Heart right ventricle (tissue), 16 donors: ENCODE results near the gene C2orf78. TPM values are rescaled to one million over a fixed set of nuclear protein-coding genes. Genes with fewer than 3 reads are reported as not detected.
"Not testable (repeated sequence)": the region's sequence is repeated elsewhere in the genome, so short reads cannot be mapped to it uniquely, and the experiment has no call there.

ENCODE experiments used
- ATAC-seq, 8 donors: fragments of 200-7000 bp; cut with Tn5 transposase; one replicate each; pipeline ENCODE4 v1.9.1; 2020; ENCODE audit warnings: mild to moderate bottlenecking in 8 of 8, moderate library complexity in 8 of 8, moderate number of reproducible peaks in 1 of 8
- DNase-seq, 2 donors: peaks; one replicate each; pipeline ENCODE4 v3.0.0-alpha.2; 2020
- H3K27ac ChIP-seq, 10 donors: fragments of 200-600 bp; sonication (generic) in 2 of 10; one replicate each; pipeline versions ENCODE4 v1.5.0 to v1.8.0; 2020 to 2022; ENCODE audit warnings: mild to moderate bottlenecking in 3 of 10
- H3K27me3 ChIP-seq, 7 donors: fragments of 200-600 bp; one replicate each; pipeline ENCODE4 v1.8.0; 2021 to 2022; ENCODE audit warnings: mild to moderate bottlenecking in 2 of 7
- H3K36me3 ChIP-seq, 9 donors: fragments of 200-600 bp; sonication (generic) in 1 of 9; one replicate each; pipeline versions ENCODE4 v1.5.0 to v1.8.0; 2020 to 2022; ENCODE audit warnings: mild to moderate bottlenecking in 2 of 9
- H3K4me1 ChIP-seq, 9 donors: fragments of 200-600 bp; sonication (generic) in 1 of 9; one replicate each; pipeline versions ENCODE4 v1.5.0 to v1.8.0; 2020 to 2022; ENCODE audit warnings: mild to moderate bottlenecking in 4 of 9
- H3K4me3 ChIP-seq, 10 donors: fragments of 200-600 bp; sonication (generic) in 2 of 10; one replicate each; pipeline versions ENCODE4 v1.5.0 to v1.8.0; 2020 to 2022; ENCODE audit warnings: mild to moderate bottlenecking in 7 of 10, moderate library complexity in 2 of 10
- H3K9me3 ChIP-seq, 11 donors: fragments of 200-600 bp in 10 of 11; sonication (generic) in 2 of 11; one replicate each; pipeline versions ENCODE4 v1.5.0 to v1.8.0; 2013 to 2022; ENCODE audit warnings: mild to moderate bottlenecking in 2 of 11, control low read depth in 1 of 11, moderate library complexity in 1 of 11
- WGBS, 2 donors: extraction: QIAGEN DNeasy Blood & Tissue Kit; methylation state at CpG; one replicate each; pipeline ENCODE4 v1.1.7; 2013; ENCODE audit warnings: inconsistent platforms in 1 of 2; 5-methylcytosine and 5-hydroxymethylcytosine counted together
- intact Hi-C, 10 donors: fragments of 100-400 bp; cut with DNase I; formaldehyde crosslinking; loops; one replicate each; pipeline versions ENCODE4 v1.11.1 to v1.14.2; 2022
- polyA plus RNA-seq, 2 donors: library from polyadenylated mRNA; stranded (reverse); fragments of 200-250 nt; gene quantifications; one replicate each; pipeline ENCODE4 v1.2.3, GENCODE V29; 2013
- total RNA-seq, 10 donors: library from RNA; stranded (reverse); fragmentation: NEBNext Ultra II Directional in 3 of 10; extraction: Animal tissue kit (Norgen Biotek cat#: 25700) in 3 of 10; gene quantifications; one replicate each; pipeline versions ENCODE4 v1.2.1 to v1.2.4, GENCODE V29; 2021 to 2023
- TF ChIP-seq, protein P1 (sequence below), 9 donors: fragments of 200-600 bp; sonication (generic) in 2 of 9; IDR thresholded peaks; one replicate each; pipeline versions ENCODE4 v1.5.0 to v1.8.0; 2021 to 2022; ENCODE audit warnings: antibody characterized with exemption in 9 of 9, mild to moderate bottlenecking in 5 of 9, moderate library complexity in 1 of 9
- donor health status: Arrhythmogenic right ventricular cardiomyopathy.
- donor health status: ischemic (EF 13 %, LVEDD 7.1; RV severe dilation, severe dysfunction).
- donor health status: healthy with polysubstance abuse.
- donor health status: DM: no; HTN: yes; CAD: no.
- donor health status: DM: no; HTN: no; CAD: no.
- donor health status: ischemic (EF 25% LVEDD 6.9; RV normal size, moderate dysfunction).
- donor health status: ischemic (EF 25% LVEDD 5.7; RV mildly dilated, moderate dysfunction).
- donor health status: healthy.
- donor health status: DM: yes; HTN: yes; CAD: no.
- donor health status: Ischemic cardiomyopathy.
- donor health status: ischemic (EF 35%, LVEDD 5.7; RV mildly dilated, moderate dysfunction).
- donor health status: nonischemic (EF 11% LVEDD 7.7; RV severe dilation, severe dysfunction).
- donor health status: DM: yes; HTN: yes; CAD: no.
- donor health status: PGD.
- donor health status: ischemic (EF 29% LVEDD 5.4; RV normal size, mild dysfunction).
- donor health status: nonischemic (EF 23%, LVEDD 6.1; RV moderate dilation, normal function).

Gene C2orf78
- total and polyA plus RNA-seq, 12 donors: not detected

DNA sequence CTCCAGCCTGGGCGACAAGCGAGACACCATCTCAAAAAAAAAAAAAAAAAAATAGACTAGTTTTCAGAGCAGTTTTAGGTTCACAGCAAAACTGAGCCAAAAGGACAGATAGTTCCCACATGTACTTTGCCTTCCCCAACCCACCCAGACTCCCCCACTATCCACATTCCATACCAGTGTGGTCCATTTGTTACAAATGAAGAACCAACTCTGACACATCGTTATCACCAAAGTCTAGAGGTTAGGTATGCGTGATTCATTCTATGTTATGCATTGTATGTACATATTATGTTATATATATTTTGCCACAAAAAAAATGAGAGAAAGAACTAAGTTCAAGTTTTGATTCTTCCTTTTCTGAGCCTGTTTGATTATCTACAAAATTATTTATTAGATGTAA is 7.6 kb upstream of the C2orf78 start:
- Histone ChIP-seq H3K27ac (no peak overlapping the region), H3K4me1 (peaks cover 4 to 31% (median 17%) of the 10 kb centered on the region in 9 donors), H3K4me3 (no peak overlapping the region), H3K36me3 (peaks cover 0 to 70% (median 33%) of the 10 kb centered on the region in 9 donors), H3K9me3 (no peaks in the 10 kb centered on the region), H3K27me3 (no peaks in the 10 kb centered on the region)
- ATAC-seq: no peak
- 90 to 96% methylated on average over 4 of the region's 4 CpGs for WGBS, 2 donors
- TF ChIP-seq, protein P1, sequence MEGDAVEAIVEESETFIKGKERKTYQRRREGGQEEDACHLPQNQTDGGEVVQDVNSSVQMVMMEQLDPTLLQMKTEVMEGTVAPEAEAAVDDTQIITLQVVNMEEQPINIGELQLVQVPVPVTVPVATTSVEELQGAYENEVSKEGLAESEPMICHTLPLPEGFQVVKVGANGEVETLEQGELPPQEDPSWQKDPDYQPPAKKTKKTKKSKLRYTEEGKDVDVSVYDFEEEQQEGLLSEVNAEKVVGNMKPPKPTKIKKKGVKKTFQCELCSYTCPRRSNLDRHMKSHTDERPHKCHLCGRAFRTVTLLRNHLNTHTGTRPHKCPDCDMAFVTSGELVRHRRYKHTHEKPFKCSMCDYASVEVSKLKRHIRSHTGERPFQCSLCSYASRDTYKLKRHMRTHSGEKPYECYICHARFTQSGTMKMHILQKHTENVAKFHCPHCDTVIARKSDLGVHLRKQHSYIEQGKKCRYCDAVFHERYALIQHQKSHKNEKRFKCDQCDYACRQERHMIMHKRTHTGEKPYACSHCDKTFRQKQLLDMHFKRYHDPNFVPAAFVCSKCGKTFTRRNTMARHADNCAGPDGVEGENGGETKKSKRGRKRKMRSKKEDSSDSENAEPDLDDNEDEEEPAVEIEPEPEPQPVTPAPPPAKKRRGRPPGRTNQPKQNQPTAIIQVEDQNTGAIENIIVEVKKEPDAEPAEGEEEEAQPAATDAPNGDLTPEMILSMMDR (IDR thresholded peaks at IDR 0.05): no peak
- DNase-seq: no peak
- intact Hi-C loops: loop anchor here in 2 of 10 donors (10.0 kb wide), 1 partner anchor 82 kb away; no protein-coding TSS in a partner anchor

DNA sequence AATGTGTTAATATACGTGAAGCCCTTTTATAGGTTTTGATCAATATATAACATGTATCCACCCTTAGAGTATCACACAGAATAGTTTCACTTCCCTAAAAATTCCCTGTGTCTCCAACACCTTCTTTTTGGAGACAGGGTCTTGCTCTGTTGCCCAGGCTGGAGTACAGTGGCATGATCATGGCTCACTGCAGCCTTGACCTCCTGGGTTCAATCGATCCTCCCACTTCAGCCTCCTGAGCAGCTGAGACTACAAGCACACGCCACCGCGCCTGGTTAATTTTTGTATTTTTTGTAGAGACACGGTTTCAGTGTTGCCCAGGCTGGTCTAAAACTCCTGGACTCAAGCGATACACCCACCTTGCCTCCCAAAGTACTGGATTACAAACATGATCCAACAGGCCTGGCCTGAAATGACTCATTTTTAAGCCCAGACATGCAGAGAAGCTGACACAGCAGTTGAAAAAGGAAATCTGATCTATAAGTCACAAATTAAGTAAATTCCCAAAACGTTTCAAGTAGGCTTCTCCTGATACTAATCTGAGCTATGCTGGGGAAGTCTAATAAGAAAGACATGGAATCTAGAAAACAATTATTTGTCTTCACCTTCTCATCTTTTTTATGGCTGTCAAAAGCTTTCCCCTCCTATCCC is 7.0 kb upstream of the C2orf78 start:
- Histone ChIP-seq H3K27me3 (no peaks in the 10 kb centered on the region), H3K4me1 (peaks cover 4 to 31% (median 17%) of the 10 kb centered on the region in 9 donors), H3K4me3 (no peak overlapping the region), H3K9me3 (no peaks in the 10 kb centered on the region), H3K27ac (no peak overlapping the region), H3K36me3 (peaks cover 0 to 64% (median 31%) of the 10 kb centered on the region in 9 donors)
- intact Hi-C loops: loop anchor here in 2 of 10 donors (10.0 kb wide), 1 partner anchor 82 kb away; no protein-coding TSS in a partner anchor
- 90 to 92% methylated on average over 8 of the region's 8 CpGs for WGBS, 2 donors
- TF ChIP-seq, protein P1 (IDR thresholded peaks at IDR 0.05): no peak
- no peak for DNase-seq
- ATAC-seq: no peak

DNA sequence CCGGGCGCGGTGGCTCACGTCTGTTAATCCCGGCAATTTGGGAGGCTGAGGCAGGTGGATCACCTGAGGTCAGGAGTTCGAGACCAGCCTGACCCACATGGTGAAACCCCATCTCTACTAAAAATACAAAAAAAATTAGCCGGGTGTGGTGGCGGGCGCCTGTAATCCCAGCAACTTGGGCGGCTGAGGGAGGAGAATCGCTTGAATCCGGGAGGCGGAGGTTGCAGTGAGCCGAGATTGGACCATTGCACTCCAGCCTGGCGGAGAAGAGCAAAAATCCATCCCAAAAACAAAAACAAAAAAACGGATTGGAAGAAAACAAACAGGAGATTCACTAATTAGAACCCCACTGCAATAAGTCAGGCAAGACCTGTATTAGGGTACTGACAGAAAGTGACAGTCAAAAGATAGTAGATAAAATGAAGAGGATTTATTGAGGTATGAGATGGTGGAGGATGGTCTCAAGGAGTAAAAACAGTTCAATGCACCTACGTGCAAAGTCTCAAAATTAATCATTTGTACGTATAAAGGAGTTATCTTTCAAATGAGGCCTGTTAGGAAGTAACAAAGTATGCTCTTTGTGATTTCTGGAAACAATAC is 5.0 kb upstream of the C2orf78 start:
- WGBS, 2 donors: 70 to 75% methylated on average over 18 of the region's 18 CpGs
- peak overlapping the region; percentile 56 to 97 (median 83) for H3K4me3 ChIP-seq
- DNase-seq, H3K27me3 ChIP-seq, H3K9me3 ChIP-seq, ATAC-seq: not testable (repeated sequence)
- intact Hi-C loops: loop anchor here in 2 of 10 donors (10.0 kb wide), 1 partner anchor 84 kb away; no protein-coding TSS in a partner anchor
- peaks cover 0 to 44% (median 16%) of the 10 kb centered on the region in 9 donors for H3K36me3 ChIP-seq
- peaks cover 4 to 31% (median 16%) of the 10 kb centered on the region in 9 donors for H3K4me1 ChIP-seq
- H3K27ac ChIP-seq: peak overlapping the region in 6 of 10 donors; percentile 92 to 97 (median 94)

DNA sequence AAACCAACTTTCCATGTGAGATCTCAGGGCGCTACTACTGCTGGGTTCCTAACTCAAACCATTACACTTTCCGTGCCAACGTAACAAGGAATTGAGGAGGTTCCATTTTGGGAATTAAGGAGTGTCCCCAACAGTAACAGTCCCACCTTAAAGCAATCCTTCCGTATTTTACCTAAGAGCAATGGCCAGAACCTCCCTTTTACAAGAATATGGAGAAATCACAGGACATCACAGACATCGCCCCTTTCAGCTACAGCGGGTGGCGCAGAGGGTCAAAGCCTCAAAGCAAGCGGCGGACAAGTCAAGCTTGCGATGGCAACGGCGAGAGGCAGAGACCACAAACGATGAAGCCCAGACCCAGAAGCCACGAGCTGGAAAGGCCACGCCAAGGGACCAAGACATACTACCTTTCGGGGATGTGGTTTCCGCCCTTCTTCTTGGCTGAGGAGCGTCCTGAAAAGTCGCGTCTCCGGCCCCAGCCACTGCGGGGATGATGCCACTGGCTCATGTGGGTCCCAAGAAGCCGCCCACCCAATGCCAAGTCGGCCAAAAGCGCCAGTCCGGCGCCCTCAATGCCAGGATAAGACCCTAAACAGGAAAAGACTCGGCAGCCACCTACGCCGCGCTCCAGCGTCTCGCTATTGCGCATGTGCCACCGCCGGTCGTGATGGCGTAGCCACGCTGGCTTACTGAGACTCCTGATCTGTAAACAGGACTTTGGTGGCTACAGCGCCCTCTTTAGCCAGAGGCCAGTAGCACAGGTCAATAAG is 4.3 kb upstream of the C2orf78 start, which contains the start of gene DUSP11:
Gene DUSP11 (minus strand): TSS at position 637 of the 770 bp plus-strand sequence. CDS start 129 bp downstream, at position 508.
- TF ChIP-seq, protein P1 (IDR thresholded peaks at IDR 0.05): peak; percentile 85 to 99 (median 91)
- peak within 1 kb of the TSS; percentile 56 to 97 (median 83) for H3K4me3 ChIP-seq
- H3K27ac ChIP-seq: peak within 1 kb of the TSS; percentile 68 to 97 (median 92)
- intact Hi-C loops: loop anchor here in 3 of 10 donors (1.0 to 10.0 kb wide), 2 partner anchors 42 to 85 kb away; partner anchors contain the start of gene TPRKB (in 1 of the 3)
- no peaks in the 10 kb centered on the region for H3K9me3 ChIP-seq
- peaks cover 4 to 31% (median 16%) of the 10 kb centered on the region in 9 donors for H3K4me1 ChIP-seq
- DNase-seq (peak; percentile 95 to 96), ATAC-seq (peak; percentile 98 to 100 (median 100))
- 0 to 1% methylated on average over 40 of the region's 40 CpGs for WGBS, 2 donors
- no peaks in the 10 kb centered on the region for H3K27me3 ChIP-seq
- H3K36me3 ChIP-seq: peaks cover 0 to 37% (median 10%) of the 10 kb centered on the region in 9 donors
